ENCODE results near the gene TBRG4.
"Not testable (repeated sequence)": the region's sequence is repeated elsewhere in the genome, so short reads cannot be mapped to it uniquely, and the experiment has no call there.

Gene TBRG4

DNA sequence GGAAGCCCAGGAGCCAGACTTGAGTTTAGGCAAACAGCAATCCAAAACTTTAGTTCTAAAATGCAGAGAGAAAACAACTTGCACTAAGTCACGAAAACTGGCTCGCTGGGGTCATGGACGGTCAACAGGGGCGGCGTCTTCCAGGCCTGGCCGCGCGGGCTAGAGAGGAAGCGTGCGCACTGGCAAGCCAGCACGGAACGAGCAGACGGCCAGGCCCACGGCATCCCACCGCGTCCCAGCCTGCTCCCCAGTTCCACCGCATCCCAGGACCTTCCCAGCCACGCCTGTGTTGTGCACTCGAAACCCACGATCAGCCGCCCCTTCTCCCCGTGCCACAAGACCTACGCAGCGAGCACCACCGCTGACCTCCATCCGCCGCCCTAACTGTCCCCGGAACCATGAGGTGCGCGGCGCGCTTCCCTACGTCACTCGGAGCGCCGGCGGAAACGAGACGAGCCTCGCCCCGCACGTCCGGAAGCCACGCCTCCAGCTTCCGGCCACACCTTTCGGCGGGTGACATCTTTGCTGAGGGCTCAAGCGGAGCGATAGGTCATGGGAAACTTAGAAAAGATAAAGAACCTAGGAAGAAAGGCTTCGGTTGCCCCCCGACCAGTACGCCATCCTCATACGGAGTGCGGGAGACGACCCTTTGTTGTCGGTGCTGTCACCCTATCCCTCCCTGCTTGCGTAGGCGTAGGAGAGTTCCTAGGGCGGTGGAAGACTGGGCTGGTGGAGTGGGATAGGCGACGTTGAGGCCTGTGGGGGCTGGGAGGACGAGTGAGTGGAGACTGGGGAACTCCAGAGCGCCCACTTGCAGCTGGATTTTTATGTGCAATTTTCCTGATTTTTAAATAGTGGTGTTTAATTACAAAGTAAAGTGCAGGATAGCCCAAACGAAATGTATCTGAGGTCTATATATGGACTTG lies at the start of gene TBRG4:
Gene TBRG4, minus strand, starts transcription at position 400 of the 926 bp plus-strand sequence. CDS start 2,460 bp downstream, outside the sequence.
- DNase-seq, result peak; percentile 90

DNA sequence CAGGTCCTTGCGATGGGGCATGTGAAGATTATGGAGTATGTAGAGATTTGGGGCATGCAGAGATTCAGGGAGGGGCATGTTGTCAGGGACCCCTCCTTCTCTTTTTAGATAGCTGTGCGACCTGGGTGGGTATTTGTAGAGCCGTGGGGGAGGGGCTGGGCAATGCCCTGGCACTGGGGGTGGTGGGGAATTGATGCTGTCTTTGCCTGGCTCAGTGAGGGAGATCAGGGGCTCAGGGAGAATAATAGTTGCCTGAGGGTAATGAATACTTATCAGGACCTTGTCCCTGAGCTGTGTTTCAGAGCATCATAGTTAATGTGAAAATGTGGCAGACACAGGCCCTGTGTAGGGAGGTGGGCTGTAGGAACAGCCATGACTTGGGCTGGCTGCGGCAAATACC lies 49.6 kb upstream of the TBRG4 start:
- DNase-seq, result no peak

DNA sequence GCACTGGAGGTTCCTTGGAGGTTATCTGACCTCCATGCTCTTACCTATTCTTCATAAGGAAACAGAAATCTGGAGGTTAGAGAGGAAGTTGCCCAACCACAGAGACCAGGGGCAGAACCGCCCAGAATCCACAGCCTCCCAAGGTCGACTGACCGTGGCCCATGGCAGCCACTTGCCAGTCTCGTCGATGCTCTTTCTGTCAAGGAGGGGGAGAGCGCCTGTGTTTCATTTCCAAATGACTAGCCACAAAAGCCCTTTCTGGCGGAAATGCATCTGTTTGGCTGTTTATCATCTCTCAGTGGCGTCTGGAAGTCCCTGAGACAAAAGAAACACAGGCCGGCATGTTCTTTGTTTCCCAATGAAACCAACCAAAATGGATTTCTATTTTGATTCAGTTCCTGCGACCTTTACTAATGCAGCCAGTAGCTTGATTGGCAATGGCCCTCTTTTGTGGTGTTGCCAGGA lies 49.0 kb upstream of the TBRG4 start:
- no peak for DNase-seq

DNA sequence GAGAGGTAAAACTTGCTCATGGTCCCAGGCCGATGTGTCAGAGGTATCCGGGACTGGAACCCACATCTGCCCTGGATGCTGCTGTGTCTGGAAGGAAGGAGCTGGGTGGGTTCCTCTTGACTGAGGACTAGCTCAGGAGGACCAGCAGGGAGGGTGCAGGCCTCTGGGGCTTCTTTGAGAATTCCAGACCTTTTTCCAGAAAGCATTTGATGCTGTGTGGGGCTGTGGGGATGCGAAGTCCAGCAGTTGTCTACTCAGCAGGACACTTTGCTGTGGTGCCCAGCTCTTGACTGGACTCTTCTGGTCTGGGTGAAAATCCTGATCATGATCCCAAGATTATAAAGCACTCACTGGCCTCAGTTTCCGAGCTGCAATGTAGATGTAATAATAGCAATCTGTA lies 47.8 kb upstream of the TBRG4 start:
- no peak for DNase-seq

DNA sequence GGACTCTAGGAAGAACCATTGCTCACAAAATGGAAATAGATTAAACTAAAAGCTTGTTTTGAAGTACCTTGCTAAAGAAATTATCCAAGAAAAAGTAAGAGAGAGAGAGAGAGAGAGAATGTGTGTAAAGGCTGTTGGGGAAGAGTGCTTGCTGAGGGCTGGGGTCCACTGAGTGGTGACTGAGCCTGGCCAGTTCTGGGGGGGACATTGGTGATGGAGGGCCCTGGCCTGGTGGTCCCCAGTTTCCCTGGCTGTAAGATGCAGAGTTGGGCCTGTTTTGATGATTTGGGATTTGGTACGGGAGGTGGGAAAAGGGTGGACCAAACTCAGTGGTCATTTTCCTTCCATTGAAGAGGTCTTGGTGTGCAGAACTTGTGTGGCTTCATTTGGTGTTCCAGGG lies 47.0 kb upstream of the TBRG4 start:
- DNase-seq, result no peak

DNA sequence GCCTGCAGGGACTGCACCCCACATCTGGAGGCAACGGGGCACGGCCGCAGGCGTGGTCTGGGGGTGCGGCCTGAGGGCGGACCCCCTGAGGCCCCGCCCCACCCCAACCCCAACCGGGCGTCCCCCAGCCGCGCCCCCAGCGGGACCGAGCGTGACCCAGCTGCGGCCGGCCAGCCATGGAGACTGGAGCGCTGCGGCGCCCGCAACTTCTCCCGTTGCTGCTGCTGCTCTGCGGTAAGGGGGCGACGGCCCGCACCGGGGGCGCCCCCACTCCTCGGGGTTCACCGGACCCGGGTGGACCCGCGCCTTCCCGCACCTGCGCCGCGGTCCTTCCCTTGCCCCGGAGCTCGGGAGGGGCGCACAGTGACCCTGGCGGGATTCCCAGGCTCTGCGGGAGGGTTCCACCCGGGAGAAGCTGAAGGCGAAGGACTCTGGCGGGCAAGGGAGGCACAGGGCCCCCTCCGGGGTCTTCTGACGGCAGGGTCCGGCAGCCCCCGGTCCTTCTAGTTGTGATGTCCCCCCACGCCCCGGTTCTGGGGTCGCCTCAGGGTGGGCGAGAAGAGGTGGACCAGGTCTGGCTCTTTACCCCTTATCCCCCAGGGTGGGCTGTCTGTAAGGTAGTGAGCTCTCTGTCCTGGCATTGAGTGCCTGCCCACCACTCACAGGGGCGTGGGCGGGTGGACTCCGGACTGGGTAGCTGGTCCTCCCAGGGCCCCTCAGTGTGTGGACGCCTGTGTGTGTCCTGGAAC lies 46.3 kb upstream of the TBRG4 start, which contains the start of gene RAMP3:
Gene RAMP3, plus strand, starts transcription at position 139 of the 749 bp plus-strand sequence. Its CDS starts 38 bp downstream, at position 177.
- DNase-seq, result no peak

DNA sequence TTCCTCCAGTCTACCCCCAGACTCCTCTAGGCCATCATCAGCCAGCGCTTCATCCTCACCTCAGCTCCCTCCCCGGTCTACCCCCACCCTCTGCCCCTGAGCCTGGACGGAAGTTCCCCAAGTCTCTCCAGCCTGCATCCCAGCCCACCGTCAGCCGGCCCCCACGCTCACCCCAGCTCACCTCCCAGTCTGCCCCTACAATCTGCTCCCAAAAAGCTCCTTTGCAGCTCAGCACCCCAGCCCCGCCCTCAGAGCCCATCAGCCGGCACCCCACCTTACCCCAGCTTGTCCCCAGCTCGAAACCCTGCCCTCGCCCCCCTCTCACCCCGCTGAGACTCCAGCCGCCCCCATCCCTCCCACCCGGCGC lies 45.8 kb upstream of the TBRG4 start:
- DNase-seq, result no peak

DNA sequence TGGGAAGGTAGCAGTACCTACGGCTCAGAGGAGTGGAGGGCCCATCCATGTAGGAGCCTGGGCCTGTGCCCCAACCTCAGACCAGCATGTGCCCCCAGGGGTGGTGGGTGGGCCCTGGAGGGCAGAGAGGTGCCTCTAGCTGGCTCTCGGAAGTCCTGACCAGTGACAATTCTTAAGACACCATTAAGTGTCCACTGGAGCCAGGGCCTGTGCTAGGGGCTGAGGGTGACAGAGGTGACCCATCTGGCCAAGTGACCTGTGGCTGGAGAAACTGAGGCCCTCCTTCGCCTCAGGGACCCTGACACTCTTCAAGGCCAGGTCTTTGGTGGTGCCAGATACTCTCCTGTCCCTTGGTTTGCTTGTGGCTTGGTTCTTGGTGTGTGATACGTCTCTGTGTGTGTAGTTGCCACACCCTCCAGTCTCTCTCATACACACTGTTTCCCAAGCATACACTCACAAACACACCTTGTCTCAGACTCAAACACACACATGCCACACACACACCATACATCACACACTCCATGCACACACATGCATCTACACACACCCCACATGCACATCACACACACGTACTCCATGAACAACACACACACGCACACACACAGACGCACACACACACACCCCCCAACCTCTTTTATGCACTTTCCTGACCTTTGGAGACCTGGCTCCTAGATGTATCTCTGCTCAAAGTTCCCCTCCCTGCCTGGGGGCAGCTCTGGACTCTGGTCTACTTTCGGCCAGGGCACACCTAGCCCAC lies 45.2 kb upstream of the TBRG4 start:
- no peak for DNase-seq

DNA sequence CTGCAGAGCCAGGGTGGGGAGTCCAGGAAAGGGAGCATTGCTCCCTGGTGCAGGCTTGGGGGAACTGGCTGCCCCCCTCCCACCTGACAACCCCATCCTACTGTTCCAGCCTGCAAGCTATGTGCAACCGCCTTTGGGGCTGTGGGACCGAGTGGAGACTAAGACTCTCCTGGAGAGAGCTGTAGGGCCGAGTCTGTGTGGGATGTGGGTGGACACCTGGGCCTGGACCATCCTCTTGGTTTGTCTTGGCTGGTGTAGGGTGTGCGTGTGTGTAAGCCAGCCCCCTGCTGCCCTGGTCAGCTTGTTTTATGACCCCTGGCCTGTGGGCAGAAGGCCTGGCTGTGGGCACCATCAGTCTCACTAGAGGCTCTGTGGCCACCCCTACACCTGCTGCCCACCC lies 44.4 kb upstream of the TBRG4 start:
- DNase-seq, result no peak

DNA sequence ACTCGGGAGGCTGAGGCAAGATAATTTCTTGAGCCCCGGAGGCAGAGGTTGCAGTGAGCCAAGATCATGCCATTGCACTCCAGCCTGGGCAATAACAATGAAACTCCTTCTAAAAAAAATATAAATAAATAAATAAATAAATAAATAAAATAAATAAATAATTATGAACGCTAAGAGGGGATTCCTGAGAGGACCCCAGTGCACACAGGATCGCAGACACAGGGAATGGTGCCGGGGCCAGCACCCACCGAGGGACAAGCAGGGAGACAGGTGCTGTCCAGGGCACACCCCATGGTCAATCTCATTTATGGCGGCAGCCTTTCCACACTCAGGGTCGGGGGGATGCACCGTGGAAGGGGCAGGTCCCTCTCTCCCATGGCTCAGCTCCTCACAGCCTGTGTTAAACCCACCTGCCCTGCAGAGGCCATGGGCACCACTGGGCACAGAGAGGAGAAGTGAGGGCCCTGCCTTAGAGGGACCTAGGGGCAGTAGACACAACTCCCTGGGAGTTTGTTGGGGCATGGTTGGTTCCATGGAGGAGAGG lies 43.9 kb upstream of the TBRG4 start:
- no peak for DNase-seq

DNA sequence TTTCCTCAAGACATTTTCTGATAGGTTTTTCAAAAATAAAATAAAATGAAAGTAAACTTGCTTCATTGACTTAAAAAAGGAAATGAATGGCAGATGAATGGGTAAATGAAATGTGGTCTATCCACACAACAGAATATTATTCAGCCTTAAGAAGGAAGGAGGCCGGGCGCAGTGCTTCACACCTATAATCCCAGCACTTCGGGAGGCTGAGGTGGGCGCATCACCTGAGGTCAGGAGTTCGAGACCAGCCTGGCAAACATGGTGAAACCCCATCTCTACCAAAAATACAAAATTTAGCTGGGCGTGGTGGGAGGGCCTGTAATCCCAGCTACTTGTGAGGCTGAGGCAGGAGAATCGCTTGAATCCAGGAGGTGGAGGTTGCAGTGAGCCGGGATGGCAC lies 42.4 kb upstream of the TBRG4 start:
- not testable (repeated sequence) for DNase-seq

DNA sequence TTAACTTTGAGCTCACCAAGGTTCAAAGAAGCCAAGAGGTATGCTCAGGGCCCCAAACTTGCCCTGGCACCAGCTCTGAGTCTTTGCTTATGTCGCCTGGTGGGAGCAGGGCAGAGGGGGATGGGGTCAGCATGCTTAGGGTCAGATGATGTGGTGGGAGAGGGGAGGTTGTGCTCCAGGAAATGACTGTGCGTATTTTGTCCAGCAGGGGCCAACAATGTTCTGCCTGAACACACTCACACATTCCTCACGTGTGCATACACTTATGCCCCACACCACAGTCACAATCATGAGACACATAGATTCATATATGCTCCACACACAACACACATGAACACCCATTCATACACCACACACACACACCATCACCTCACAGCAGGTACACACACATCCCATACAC lies 41.7 kb upstream of the TBRG4 start:
- no peak for DNase-seq

DNA sequence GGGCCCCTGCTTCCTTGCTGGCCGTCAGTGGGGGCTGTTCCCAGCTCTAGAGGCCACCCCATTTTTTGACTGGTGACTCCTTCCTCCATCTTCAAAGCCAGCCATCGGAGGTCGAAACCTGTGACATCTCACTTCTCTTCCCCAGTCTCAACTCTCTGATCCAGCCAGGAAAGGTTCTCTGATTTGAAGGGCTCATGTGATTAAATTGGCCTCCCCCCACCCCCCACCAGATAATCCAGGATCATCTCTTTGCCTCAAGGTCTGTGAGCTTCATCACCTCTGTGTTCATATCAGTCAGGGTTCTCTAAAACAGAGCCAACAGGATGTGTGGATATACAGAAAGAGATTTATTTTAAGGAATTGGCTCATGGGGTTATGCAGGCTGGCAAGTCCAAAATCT lies 40.5 kb upstream of the TBRG4 start:
- no peak for DNase-seq

DNA sequence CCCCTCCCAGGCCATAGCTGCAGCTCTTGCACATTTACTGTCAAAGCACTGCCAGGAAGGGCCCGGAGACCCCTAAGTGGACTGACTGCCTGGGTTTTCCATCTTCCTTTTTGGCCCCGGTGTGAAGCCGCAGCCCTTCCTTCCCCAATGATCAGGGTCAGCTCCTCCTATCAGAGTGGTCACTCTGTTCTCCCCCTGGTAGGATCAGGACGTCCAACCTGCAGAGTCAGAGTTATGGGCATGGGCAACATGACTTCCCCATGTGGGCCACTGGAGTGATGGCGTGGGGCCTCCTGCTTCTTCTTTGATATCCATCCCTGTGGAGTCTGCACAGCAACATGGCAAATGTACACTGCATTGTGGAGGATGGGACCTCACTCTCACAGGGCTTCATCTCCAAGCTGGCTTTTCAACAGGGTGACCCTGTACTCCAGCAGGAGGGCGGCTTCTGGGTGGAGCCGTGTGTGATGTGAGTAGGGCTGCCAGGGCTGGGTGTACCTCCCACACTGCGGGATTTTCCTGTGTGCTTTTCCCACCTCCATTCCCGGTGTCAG lies 39.7 kb upstream of the TBRG4 start:
- no peak for DNase-seq

DNA sequence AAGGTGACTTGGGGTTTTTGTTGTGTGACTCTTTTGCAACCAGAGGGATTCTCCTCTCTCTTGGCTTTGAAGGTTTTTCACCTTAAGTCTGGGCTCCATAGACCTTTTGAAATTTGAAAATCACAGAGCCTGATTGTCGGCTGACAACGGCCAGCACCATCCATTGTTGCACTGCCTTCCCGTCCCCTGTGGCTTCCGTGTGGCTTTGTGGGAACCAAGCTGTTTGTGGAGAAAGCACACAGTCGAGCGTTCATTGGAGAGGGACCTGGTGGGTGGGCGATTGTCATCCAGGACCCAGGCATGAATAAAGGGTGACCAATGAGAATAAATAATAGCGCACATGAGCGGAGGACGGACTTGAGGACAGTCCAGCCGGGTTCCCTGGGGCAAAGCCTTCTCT lies 38.7 kb upstream of the TBRG4 start:
- DNase-seq, result no peak

DNA sequence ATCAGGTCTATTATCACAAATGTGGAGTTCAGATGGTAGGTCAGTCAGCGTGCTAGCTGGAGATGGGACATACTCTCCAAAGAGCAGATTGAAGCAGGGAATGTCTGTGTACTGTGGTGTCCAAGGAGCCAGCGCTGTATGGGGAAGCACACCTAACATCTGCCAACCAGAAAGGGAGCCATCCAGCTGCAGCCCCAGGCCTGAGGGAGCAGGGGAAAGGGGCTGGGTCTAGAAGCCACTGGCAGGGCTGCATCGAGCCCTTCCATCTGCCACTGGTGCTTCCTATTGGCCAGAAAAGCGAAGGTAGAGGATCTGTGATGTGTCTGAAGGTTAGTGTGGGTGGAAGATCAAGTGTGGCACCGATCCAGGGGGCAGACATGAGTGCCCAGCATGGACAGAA lies 38.1 kb upstream of the TBRG4 start:
- no peak for DNase-seq

DNA sequence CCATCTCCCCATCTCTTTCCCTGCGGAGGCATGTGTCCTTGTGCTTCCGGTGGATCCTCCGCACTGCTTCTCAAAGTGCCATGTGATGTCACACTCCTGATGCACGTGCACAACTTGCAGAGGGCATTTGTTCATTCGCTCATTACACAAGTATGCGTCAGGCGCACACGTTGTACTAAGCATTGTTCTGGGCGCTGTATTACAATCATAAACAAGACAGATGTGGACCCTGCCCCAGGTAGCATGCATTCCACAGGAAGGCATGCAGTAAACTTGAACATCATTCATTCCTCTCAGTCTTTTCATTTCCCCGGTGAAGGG lies 37.1 kb upstream of the TBRG4 start:
- no peak for DNase-seq

DNA sequence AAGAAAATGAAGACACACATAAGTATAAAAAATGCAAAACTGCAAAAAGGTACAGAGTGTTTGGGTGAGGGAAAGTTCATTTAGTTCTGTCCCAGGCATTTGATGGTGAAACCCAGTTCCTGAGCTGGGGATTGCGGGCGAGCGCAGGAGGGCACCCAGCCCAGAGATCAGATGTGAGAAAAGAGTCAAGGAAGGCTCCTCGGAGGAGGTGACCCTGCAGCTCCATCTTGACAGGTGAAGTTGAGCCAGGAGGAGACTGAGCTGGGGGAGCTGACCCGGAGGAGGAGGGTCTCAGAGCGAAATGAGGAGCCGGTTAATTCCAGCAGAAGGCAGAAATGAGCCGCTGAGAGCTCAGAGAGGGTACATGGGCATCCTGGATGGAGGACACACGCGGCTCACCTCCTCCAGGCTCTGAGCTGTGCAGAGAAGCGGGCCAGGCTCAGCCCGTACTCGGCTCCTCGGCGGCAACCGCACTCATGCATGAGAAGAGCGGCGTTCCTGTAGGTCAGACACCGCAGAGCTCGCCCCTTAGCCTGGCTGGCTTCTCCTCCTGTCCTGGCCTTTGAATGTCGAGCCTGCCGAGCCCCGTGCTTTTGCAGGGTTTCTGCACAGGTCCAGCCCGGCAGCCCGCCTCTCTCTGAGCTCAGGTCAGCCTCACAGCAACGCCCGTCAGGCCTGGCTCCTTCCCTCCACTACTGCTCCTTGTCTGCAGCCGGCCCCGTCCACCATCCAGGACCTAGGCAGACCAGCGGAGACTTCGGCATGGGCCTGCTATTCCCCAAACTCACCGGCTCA lies 36.6 kb upstream of the TBRG4 start:
- DNase-seq, result no peak

DNA sequence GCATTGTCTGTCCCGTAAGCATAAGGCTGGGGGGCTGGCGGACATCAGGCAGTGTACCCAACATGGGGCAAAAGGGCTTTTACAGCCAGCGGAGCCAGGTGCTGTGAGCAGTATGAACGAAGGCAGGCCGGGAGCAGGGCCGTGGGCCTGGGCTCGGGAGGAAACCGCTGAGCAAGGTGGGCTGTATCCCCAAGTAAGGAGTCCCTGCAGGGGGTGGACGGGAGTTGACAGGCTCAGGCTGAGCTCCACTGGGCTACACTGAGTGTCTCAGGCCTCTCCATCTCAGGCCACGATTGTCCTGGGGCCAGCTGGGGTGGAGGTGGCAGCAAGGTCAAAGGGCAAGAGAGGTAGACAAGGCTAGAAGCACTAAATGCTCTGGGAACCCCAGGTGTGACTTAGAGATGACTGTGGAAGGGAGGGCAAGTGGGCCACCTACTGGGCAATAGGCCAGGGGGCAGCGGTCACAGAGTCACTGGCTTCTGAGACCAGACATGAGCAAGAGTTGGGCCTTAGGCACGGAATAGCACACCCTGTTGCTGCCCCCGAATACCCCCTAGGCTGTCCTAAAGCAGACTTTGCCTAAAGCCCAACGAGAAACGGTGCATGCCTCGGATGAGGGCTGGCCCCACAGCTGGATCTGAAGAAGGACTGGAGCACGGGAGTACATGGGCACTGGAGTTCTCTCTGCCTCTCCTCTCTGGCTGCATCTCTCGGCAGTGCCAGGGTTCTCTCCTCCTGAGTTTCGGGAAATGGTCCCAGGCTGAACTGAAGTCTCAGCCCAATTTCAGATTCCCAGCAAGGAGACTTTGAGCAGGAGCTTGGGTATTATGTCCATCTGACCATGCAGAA lies 35.3 kb upstream of the TBRG4 start:
- no peak for DNase-seq

DNA sequence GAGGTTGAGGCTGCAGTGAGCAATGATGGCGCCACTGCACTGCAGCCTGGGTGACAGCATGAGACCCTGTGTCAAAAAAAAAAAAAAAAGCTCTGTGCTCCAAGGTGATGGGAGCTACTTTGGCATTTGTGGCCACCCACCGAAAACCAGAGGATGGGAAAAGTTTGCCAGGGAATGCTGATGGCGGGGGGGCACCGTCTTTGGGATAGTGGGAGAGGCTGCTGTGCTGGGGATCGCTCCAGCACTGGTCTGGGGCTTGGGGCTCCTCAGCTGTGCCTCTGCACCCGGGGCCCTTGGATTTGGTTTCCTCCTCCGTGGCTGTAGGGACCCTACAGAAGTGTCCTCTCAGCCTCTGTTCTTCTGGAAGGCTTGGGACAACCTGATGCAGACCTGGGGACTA lies 34.4 kb upstream of the TBRG4 start:
- DNase-seq, result no peak

DNA sequence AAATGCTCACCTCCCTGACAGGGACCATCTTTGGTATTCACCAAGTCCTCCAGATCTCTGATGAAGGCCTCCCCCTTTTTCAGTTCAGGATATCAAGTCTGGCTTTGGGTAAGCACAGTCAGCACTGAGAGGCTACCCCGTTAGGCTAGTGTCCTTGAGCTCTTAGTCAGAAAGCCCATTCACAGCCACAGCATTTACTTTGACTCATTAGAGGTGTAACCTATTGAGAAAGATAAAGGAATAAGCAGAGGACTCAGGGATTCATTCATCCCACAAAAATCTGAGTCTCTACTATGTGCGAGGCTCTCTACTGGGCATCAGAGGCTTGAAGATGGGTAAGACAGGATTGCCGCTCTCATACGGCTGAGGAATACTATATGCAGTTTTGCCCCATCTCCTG lies 32.1 kb upstream of the TBRG4 start:
- DNase-seq, result no peak
